Measurements from ENCODE around the gene GMDS.
"Not testable (repeated sequence)": the region's sequence is repeated elsewhere in the genome, so short reads cannot be mapped to it uniquely, and the experiment has no call there.

DNA sequence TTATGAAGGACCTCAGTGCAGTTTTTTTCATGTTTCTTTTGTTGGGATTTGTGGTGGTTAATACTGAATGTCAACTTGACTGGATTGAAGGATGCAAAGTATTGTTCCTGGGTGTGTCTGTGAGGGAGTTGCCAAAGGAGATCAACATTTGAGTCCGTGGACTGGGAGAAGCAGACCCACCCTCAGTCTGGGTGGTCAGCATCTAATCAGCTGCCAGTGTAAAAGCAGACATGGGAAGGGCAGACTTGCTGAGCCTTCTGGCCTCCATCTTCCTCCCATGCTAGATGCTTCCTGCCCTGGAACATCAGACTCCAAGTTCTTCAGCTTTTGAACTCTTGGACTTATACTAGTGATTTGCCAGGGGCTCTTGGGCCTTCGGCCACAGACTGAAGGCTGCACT, 553.6 kb downstream of the GMDS start:
- TF ChIP-seq, protein P1, sequence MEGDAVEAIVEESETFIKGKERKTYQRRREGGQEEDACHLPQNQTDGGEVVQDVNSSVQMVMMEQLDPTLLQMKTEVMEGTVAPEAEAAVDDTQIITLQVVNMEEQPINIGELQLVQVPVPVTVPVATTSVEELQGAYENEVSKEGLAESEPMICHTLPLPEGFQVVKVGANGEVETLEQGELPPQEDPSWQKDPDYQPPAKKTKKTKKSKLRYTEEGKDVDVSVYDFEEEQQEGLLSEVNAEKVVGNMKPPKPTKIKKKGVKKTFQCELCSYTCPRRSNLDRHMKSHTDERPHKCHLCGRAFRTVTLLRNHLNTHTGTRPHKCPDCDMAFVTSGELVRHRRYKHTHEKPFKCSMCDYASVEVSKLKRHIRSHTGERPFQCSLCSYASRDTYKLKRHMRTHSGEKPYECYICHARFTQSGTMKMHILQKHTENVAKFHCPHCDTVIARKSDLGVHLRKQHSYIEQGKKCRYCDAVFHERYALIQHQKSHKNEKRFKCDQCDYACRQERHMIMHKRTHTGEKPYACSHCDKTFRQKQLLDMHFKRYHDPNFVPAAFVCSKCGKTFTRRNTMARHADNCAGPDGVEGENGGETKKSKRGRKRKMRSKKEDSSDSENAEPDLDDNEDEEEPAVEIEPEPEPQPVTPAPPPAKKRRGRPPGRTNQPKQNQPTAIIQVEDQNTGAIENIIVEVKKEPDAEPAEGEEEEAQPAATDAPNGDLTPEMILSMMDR (IDR thresholded peaks at IDR 0.05 in 4 of 5, conservative IDR thresholded peaks at IDR 0.05 in 1 of 5): not testable (repeated sequence)
- not testable (repeated sequence) for TF ChIP-seq POLR2A (IDR thresholded peaks at IDR 0.05)

Data from gastrocnemius medialis (tissue), 4 donors.